Esophagus squamous epithelium (tissue), 5 donors: ENCODE results near the gene INPP5F. TPM values are rescaled to one million over a fixed set of nuclear protein-coding genes. Genes with fewer than 3 reads are reported as not detected.

Experiments used
- DNase-seq: peaks from one replicate; lab custom pipeline; 2025; lab: John Stamatoyannopoulos, UW
- H3K27ac ChIP-seq, 4 donors: fragments of 200-600 bp; sonication (generic); one replicate each; pipeline ENCODE4 v1.5.1; 2016 to 2019; ENCODE audit warnings: mild to moderate bottlenecking in 1 of 4
- H3K27me3 ChIP-seq, 4 donors: fragments of 200-600 bp; sonication (generic); 1 replicate in 3 of 4; 2 replicates in 1 of 4; pipeline versions ENCODE4 v1.5.1 to v1.6.0; 2017 to 2021; ENCODE audit warnings: antibody characterized with exemption in 1 of 4
- H3K36me3 ChIP-seq, 3 donors: fragments of 200-600 bp; sonication (generic); one replicate each; pipeline ENCODE4 v1.5.1; 2016 to 2019
- H3K4me1 ChIP-seq, 3 donors: fragments of 200-600 bp; sonication (generic); one replicate each; pipeline ENCODE4 v1.5.1; 2017 to 2019
- H3K4me3 ChIP-seq, 4 donors: fragments of 200-600 bp; sonication (generic); 1 replicate in 3 of 4; 2 replicates in 1 of 4; pipeline ENCODE4 v1.5.1; 2016 to 2019; ENCODE audit warnings: mild to moderate bottlenecking in 2 of 4, moderate library complexity in 1 of 4
- H3K9me3 ChIP-seq, 3 donors: fragments of 200-600 bp; sonication (generic); one replicate each; pipeline ENCODE4 v1.5.1; 2016 to 2019
- CTCF ChIP-seq, 6 experiments: fragments of 450-650 bp in 4 of 6; fragments of 200-600 bp in 2 of 6; sonication (generic) in 2 of 6; IDR thresholded peaks; one replicate each; pipeline ENCODE4 v1.5.1; 2016 to 2019; ENCODE audit warnings: antibody characterized with exemption in 6 of 6, mild to moderate bottlenecking in 4 of 6, moderate library complexity in 4 of 6
- POLR2A ChIP-seq, 4 donors: fragments of 450-650 bp; IDR thresholded peaks; one replicate each; pipeline ENCODE4 v1.6.1; 2017; ENCODE audit warnings: antibody characterized with exemption in 4 of 4, mild to moderate bottlenecking in 4 of 4, moderate library complexity in 3 of 4
- WGBS, 2 donors: methylation state at CpG; one replicate each; pipeline ENCODE4 v1.1.5; 2018; 5-methylcytosine and 5-hydroxymethylcytosine counted together
- intact Hi-C: fragments of 100-400 bp; cut with DNase I; formaldehyde crosslinking; loops from one replicate; pipeline ENCODE4 v1.15.0; 2022
- small RNA-seq, 4 donors: library from RNA; depleted of rRNA; stranded (forward); fragments of <200 nt; gene quantifications; one replicate each; pipeline ENCODE3, GENCODE V24; 2016
- total RNA-seq, 4 donors: library from RNA; depleted of rRNA; stranded (reverse); fragments of >200 nt; gene quantifications; one replicate each; pipeline ENCODE4 v1.1.0, GENCODE V29; 2016
- donor health status: DM: yes; HTN: yes; CAD: no.

The INPP5F gene
- total RNA-seq, 4 donors from 2014 or later, result 5.3 to 11.4 (median 9.4) TPM

DNA sequence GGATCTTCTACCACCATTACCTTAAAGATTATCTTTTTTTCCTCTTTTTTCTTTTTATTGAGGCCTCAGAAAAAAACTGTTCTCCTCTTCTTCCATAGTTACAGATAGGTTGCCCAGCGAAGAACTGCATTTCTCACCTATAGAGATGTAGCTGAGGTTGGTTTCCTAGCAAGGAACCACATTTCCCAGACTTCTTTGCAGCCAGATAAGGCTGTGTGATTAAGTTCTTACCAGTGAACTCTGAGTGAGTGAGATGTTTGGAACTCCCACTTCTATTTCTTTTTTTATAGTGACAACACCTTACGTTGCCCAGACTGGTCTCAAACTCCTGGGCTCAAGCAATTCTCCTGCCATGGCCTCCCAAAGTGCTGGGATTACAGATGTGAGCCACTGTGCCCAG lies 152.7 kb downstream of the INPP5F start:
- no peaks in the 10 kb centered on the region for H3K9me3 ChIP-seq
- H3K27ac ChIP-seq, result no peak overlapping the region
- TF ChIP-seq CTCF (IDR thresholded peaks at IDR 0.05), result no peak
- TF ChIP-seq POLR2A (IDR thresholded peaks at IDR 0.05), result no peak
- no peak for DNase-seq
- H3K27me3 ChIP-seq, result no peaks in the 10 kb centered on the region
- intact Hi-C loops, result no loop called here
- no peaks in the 10 kb centered on the region for H3K36me3 ChIP-seq
- H3K4me1 ChIP-seq, result peaks cover 0 to 7% (median 3%) of the 10 kb centered on the region in 3 donors
- no peak overlapping the region for H3K4me3 ChIP-seq
- WGBS, 2 donors, result 71 to 75% methylated on average over 2 of the region's 2 CpGs

Small RNA genes within 50 kb of the gene (small RNA-seq; reads per million reads assigned to genes)
- 0 reads per million in 4 donors for gene RN7SL846P

Other genes with a start within 250 kb of the INPP5F start
- gene RGS10, start 183.3 kb upstream of the INPP5F start, total RNA-seq, result 10 to 100 TPM; 25.5 to 55.8 (median 43.9) TPM
- 10 to 100 TPM; 50.1 to 84.5 (median 65.2) TPM for gene TIAL1, start 129.1 kb upstream of the INPP5F start, total RNA-seq
- 100 to 1,000 TPM in 1 of 4 donors, 10 to 100 TPM in 3; 51.6 to 102 (median 57.2) TPM for gene BAG3, start 74.7 kb upstream of the INPP5F start, total RNA-seq
- 10 to 100 TPM; 24.2 to 54.9 (median 41.8) TPM for gene MCMBP, start 146.8 kb downstream of the INPP5F start, total RNA-seq
- 10 to 100 TPM; 13.0 to 20.5 (median 16.5) TPM for gene SEC23IP, start 166.7 kb downstream of the INPP5F start, total RNA-seq